Loucy (cell line): ENCODE results near the gene CISTR.

Experiments used
- CTCF ChIP-seq: fragments of 200-600 bp; sonication (generic); conservative IDR thresholded peaks from 2 replicates; pipeline ENCODE4 v1.5.1; 2014; ENCODE audit warnings: mild to moderate bottlenecking, antibody characterized with exemption, low read length
- EZH2phosphoT487 ChIP-seq: fragments of 200-600 bp; IDR thresholded peaks from 2 replicates; pipeline ENCODE4 v1.6.1; 2018; ENCODE audit warnings: antibody characterized with exemption, mild to moderate bottlenecking, moderate library complexity, borderline replicate concordance

GRCh38 chr12:53701518-53702264, 50.1 kb downstream of the CISTR start:
- TF ChIP-seq CTCF (peak; percentile 98), EZH2phosphoT487 (no peak)
